ENCODE results near the gene MICAL3.

MICAL3 gene

GRCh38 chr22:17751596-17751995, 272.8 kb downstream of the MICAL3 start:
- DNase-seq: no peak

GRCh38 chr22:17749605-17750395, 274.6 kb downstream of the MICAL3 start:
- no peak for DNase-seq

DNA sequence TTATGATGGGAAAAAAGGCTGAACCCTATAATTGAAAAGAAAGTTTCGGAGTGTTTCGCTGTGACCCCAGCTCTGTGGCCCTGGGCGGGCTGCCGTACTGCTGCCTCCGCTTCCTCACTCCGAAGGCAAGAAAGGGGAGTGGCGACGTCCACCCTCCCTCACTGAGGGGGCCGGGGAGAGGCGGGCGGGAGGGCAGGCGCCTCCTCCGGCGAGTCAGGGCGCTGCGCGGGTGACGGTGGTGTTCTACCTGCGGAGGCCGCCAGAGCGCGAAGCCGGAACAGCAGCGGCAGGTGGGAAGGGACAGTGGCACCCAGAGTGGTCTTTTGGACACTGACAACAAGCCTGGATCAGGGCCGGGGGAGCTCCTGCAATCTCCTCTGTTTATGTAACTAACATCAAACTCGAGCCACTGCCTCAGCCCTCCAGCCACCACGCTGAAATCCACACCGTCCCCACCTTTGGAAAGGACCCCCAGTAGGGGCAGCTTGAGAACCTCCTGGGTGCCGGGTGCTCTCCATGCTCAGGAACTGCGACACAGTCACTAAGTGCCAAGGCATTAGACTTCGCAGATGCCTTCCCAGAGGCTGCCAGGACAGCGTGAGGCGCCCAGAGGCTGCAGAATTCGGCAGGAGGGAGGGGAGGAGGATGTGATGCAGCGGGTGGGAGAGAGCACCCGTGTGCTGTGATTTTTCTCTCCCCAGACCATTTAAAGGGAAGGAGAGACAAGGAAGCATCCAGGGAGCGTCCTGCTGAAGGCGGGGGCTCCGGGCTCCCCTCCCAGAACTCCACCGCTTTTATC, 275.6 kb downstream of the MICAL3 start:
- no peak for DNase-seq

- no peak for DNase-seq
Observed at GRCh38 chr22:17746916-17747315, 277.4 kb downstream of the MICAL3 start.

DNA sequence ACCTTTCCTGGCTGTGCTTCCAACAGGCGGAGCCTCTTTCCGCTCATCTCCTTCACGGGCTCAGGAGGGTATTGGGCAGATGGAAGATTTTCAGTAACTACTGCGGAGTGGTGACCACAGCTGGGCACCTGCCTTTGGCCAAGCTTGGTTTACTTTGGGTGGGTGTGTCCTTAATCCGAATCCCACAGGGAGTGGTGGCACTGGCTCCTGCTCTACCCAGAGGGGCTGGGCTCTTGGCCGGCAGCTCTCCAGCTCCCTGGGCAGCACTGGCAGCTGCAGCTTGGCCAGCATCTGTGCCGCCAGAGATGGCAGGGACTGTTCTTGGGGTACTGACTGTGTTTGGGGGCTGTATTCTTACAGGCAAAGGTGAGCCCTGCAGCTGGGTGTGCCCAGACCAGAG, 279.9 kb downstream of the MICAL3 start:
- no peak for DNase-seq

- DNase-seq: no peak
Observed at GRCh38 chr22:17743661-17744411, 280.5 kb downstream of the MICAL3 start.

- DNase-seq: peak; percentile 58
Observed at GRCh38 chr22:17742527-17742902, 281.8 kb downstream of the MICAL3 start.

DNA sequence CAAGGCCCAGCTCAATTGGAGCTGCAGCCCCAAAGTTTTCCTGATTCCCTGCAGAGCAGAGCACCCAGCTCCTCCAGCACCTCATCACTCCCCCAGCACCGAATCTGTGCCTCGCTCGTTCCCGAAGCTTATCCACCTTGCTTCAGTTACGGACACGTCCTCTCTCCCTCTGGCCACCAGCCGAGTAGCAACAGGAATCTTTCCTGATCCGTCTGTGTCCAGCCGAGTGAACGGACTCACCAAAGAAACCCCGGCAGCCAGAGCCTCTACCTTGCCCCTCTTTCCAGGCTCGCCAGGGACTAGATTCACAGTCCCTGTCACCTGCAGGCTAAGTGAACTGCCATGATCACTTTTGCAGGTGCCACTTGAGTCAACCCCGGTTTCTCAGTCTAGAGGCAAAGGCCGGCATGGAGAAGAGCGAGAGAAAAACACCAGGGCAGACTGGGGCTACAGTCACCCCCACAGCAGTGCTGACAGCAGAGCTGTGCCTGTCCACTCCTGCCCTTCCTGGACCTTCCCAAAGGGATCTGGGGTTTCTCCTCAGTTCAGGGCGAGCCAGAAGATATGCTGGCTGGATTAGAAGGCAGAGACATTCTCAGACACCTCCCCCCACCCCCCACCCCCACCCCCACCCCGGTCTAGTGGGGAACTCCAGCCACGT, 282.4 kb downstream of the MICAL3 start:
- no peak for DNase-seq

GRCh38 chr22:17739196-17739975, 285.0 kb downstream of the MICAL3 start:
- DNase-seq: no peak

DNA sequence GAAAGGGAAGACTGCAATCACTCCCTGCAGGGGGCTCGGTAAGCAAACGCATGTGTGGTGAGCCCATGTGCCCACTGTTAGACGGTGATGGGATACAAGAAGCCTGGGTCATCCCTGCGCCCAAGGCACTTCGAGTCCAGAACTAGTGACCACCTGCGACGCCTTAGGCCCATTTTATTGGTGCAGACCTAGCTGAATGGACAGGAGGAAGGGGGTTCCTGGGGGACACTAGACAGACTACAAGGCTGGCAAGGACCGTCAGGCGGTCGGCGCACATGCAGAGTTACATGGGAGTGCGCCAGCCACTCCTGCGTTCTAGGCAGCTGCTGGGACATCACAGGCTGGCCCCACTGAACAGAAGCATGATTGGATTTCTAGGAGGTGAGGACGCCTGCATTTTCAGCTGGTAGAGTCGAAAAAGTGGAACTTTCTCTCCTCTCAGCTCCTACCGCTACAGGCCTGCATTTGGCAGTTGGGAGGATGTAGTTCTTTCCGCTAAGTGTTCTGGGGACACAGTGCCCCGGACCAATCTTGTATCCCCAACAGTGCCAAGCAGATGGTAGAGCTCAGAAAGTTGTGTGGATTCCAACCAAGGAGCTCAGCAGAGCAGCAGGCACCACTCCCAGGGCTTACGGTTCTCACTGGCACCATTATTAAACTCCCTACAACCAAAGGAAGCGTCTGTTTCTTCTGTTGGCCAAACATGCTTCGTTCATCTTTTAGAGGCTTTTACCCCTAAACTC, 285.8 kb downstream of the MICAL3 start:
- no peak for DNase-seq
